Progenitor cell of endocrine pancreas (in vitro differentiated cells): ENCODE measurements around the gene RBSN. TPM values are rescaled to one million over a fixed set of nuclear protein-coding genes. Genes with fewer than 3 reads are reported as not detected.

Source experiments
- DNase-seq: peaks from one replicate; pipeline ENCODE4 v3.0.0; 2021; ENCODE audit warnings: low spot score; ENCODE audit not compliant: unreplicated experiment
- H3K27ac Mint-ChIP-seq: 2 replicates; pipeline ENCODE4 v1.8.0; 2021; ENCODE audit warnings: mild to moderate bottlenecking, moderate library complexity, mixed read lengths
- H3K27me3 Mint-ChIP-seq: 2 replicates; pipeline ENCODE4 v1.8.0; 2021; ENCODE audit warnings: mixed read lengths
- H3K36me3 Mint-ChIP-seq: 2 replicates; pipeline ENCODE4 v1.8.0; 2022; ENCODE audit warnings: mixed read lengths; ENCODE audit not compliant: insufficient read depth
- H3K4me1 Mint-ChIP-seq: 2 replicates; pipeline ENCODE4 v1.8.0; 2021; ENCODE audit warnings: low read depth, mixed read lengths
- H3K4me3 Mint-ChIP-seq: 2 replicates; pipeline ENCODE4 v1.8.0; 2021; ENCODE audit warnings: low read depth, mild to moderate bottlenecking, moderate library complexity, mixed read lengths
- H3K9me3 Mint-ChIP-seq: 2 replicates; pipeline ENCODE4 v1.8.0; 2021; ENCODE audit warnings: low read depth, mixed read lengths
- total RNA-seq: library from RNA; stranded (reverse); gene quantifications from 2 replicates; pipeline ENCODE4 v1.2.1, GENCODE V29; 2021
- TF ChIP-seq, protein P1 (sequence below): fragments of 200-600 bp; sonication (generic); IDR thresholded peaks from one replicate; pipeline ENCODE4 v1.5.0; 2021; ENCODE audit warnings: antibody characterized with exemption, mild to moderate bottlenecking; ENCODE audit not compliant: unreplicated experiment

Gene RBSN
- total RNA-seq, 1 donor from 2014 or later, result 26.2 TPM

DNA sequence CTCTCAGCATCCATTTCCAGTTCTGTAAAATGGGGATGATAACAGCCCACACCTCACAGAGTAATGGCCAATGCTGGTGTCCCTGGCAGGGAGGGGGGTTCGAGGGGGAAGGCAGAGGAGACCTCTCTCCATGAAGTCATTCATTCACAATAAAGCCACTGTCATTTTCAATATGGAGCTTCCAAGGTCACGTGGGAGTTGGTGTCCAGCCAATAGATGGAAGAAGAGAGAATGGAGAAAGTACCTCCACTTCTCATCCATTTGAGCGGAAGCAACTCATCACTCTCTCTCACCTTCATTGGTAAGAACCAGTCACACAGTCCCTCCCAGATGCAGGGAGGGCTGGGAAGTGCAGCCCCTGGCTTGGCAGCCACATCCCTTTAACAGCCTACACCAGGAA lies 14.9 kb upstream of the RBSN start:
- no peaks in the 10 kb centered on the region for H3K9me3 Mint-ChIP-seq
- peaks cover 2% of the 10 kb centered on the region for H3K4me1 Mint-ChIP-seq
- TF ChIP-seq, protein P1, sequence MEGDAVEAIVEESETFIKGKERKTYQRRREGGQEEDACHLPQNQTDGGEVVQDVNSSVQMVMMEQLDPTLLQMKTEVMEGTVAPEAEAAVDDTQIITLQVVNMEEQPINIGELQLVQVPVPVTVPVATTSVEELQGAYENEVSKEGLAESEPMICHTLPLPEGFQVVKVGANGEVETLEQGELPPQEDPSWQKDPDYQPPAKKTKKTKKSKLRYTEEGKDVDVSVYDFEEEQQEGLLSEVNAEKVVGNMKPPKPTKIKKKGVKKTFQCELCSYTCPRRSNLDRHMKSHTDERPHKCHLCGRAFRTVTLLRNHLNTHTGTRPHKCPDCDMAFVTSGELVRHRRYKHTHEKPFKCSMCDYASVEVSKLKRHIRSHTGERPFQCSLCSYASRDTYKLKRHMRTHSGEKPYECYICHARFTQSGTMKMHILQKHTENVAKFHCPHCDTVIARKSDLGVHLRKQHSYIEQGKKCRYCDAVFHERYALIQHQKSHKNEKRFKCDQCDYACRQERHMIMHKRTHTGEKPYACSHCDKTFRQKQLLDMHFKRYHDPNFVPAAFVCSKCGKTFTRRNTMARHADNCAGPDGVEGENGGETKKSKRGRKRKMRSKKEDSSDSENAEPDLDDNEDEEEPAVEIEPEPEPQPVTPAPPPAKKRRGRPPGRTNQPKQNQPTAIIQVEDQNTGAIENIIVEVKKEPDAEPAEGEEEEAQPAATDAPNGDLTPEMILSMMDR, result no peak
- no peak for DNase-seq
- H3K27ac Mint-ChIP-seq, result no peak overlapping the region
- H3K27me3 Mint-ChIP-seq, result peaks cover 16% of the 10 kb centered on the region
- H3K36me3 Mint-ChIP-seq, result no peaks in the 10 kb centered on the region
- H3K4me3 Mint-ChIP-seq, result no peak overlapping the region

DNA sequence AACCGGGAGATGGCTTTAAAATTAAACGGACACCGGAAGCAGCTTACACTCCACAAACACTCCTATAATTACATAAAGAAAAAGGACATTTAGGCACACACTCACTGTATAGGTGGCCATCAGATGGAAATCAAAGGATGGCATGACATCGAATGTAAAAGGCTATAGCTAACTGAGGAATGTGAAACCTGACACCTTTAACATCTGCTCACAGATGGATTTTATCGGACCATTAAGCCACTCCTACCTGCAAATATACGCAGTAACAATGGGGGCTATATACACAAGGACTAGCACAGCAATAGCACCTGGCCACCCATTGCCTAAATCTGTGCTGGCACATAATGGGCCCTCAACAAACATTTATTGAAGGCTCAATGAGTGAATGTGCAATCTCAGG lies 14.5 kb upstream of the RBSN start:
- no peaks in the 10 kb centered on the region for H3K36me3 Mint-ChIP-seq
- no peak overlapping the region for H3K27ac Mint-ChIP-seq
- TF ChIP-seq, protein P1, result no peak
- peaks cover 2% of the 10 kb centered on the region for H3K4me1 Mint-ChIP-seq
- H3K27me3 Mint-ChIP-seq, result peaks cover 13% of the 10 kb centered on the region
- DNase-seq, result no peak
- no peak overlapping the region for H3K4me3 Mint-ChIP-seq
- no peaks in the 10 kb centered on the region for H3K9me3 Mint-ChIP-seq

DNA sequence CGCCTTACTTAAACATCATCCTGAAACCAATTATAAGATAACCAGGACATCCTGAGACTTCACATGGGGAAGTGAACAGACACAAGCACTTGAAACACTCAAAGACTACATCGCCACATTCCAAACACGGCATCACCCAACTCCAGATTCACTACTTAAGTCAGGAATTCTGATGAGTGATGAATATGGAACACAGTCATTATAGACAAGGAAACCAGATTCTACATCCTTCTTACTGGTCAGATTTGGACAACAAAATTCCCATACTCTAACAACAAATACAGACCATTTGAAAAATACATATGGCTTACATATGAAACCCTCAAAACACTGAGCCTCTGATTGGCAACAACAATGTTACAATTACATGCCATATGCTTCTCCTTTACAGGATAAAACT lies 13.1 kb upstream of the RBSN start:
- DNase-seq, result no peak
- Mint-ChIP-seq H3K4me3 (no peak overlapping the region), H3K27ac (no peak overlapping the region), H3K36me3 (no peaks in the 10 kb centered on the region), H3K9me3 (no peaks in the 10 kb centered on the region), H3K4me1 (peaks cover 6% of the 10 kb centered on the region), H3K27me3 (peaks cover 5% of the 10 kb centered on the region)
- TF ChIP-seq, protein P1, result no peak

DNA sequence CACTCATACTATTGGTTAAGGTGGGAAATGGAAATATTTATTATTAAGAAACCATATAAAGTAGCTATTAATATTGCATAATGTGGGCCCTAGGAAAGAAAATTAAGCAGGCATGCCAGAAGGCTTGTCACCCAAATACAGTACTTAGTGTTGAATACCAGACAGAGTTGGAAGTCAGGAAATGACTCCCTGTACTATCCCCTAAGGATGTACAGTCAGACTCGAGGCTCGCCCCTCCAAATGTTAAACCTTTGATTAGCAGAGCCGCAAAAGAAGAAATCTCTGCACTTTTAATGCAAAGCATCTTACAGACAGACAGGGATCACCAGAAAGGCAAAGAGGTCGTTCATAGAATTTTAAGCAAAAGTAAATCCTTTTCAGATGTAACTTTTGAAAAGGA lies 11.3 kb upstream of the RBSN start:
- H3K27ac Mint-ChIP-seq, result no peak overlapping the region
- no peak for DNase-seq
- TF ChIP-seq, protein P1, result no peak
- peaks cover 5% of the 10 kb centered on the region for H3K27me3 Mint-ChIP-seq
- no peak overlapping the region for H3K4me3 Mint-ChIP-seq
- no peaks in the 10 kb centered on the region for H3K36me3 Mint-ChIP-seq
- H3K4me1 Mint-ChIP-seq, result peaks cover 6% of the 10 kb centered on the region
- no peaks in the 10 kb centered on the region for H3K9me3 Mint-ChIP-seq

DNA sequence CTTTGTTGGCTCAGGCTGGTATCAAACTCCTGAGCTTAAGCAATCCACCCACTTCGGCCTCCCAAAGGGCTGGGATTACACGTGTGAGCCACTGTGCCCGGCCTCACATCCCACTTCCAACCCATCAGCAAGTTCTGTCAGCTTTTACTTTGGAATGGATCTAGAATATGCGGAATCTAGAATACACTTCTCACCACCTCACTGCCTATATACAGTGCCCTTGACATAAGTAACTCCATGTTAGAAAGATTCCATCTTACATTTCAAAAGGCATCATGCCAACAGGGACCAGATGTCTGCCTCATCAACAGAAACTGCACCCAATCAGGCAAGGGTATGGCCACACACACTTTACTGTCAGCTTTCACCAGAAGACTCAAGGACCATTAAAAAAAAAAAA lies 9.9 kb upstream of the RBSN start:
- Mint-ChIP-seq H3K9me3 (no peaks in the 10 kb centered on the region), H3K27me3 (peaks cover 3% of the 10 kb centered on the region), H3K4me1 (peaks cover 6% of the 10 kb centered on the region), H3K4me3 (no peak overlapping the region), H3K36me3 (no peaks in the 10 kb centered on the region), H3K27ac (no peak overlapping the region)
- DNase-seq, result no peak
- TF ChIP-seq, protein P1, result no peak
